Smooth muscle cell (in vitro differentiated cells): ENCODE measurements around the gene NR4A1. TPM values are rescaled to one million over a fixed set of nuclear protein-coding genes. Genes with fewer than 3 reads are reported as not detected.

ENCODE experiments used
- DNase-seq: peaks from one replicate; lab custom pipeline; 2025; ENCODE audit not compliant: unreplicated experiment; lab: John Stamatoyannopoulos, UW
- H2AFZ ChIP-seq: fragments of 200-600 bp; sonication (generic); 2 replicates; pipeline ENCODE4 v1.6.0; 2016; ENCODE audit warnings: antibody characterized with exemption, low read depth, mild to moderate bottlenecking
- H3F3A ChIP-seq: fragments of 200-600 bp; sonication (generic); 2 replicates; pipeline ENCODE4 v1.6.0; 2017; ENCODE audit warnings: antibody characterized with exemption, low read depth
- H3K27ac ChIP-seq: fragments of 200-600 bp; sonication (generic); 2 replicates; pipeline ENCODE4 v1.5.1; 2016; ENCODE audit warnings: low read depth, mild to moderate bottlenecking
- H3K27me3 ChIP-seq: fragments of 200-600 bp; sonication (generic); 2 replicates; pipeline ENCODE4 v1.6.1; 2016; ENCODE audit warnings: low read depth, mild to moderate bottlenecking
- H3K36me3 ChIP-seq: fragments of 200-600 bp; sonication (generic); 2 replicates; pipeline ENCODE4 v1.5.1; 2016; ENCODE audit warnings: low read depth
- H3K4me1 ChIP-seq: fragments of 200-600 bp; sonication (generic); 2 replicates; pipeline ENCODE4 v1.5.1; 2016; ENCODE audit warnings: low read depth
- H3K4me2 ChIP-seq: fragments of 200-600 bp; sonication (generic); 2 replicates; pipeline ENCODE4 v1.6.0; 2016; ENCODE audit warnings: mild to moderate bottlenecking
- H3K4me3 ChIP-seq: fragments of 200-600 bp; sonication (generic); 2 replicates; pipeline ENCODE4 v1.5.1; 2016; ENCODE audit warnings: mild to moderate bottlenecking
- H3K79me2 ChIP-seq: fragments of 200-600 bp; sonication (generic); 2 replicates; pipeline ENCODE4 v1.6.0; 2016; ENCODE audit warnings: low read depth, mild to moderate bottlenecking
- H3K9ac ChIP-seq: fragments of 200-600 bp; sonication (generic); 2 replicates; pipeline ENCODE4 v1.6.0; 2016; ENCODE audit warnings: low read depth
- H3K9me3 ChIP-seq: fragments of 200-600 bp; sonication (generic); replicated peaks from 2 replicates; pipeline ENCODE4 v1.5.1; 2016; ENCODE audit warnings: low read depth
- H4K20me1 ChIP-seq: fragments of 200-600 bp; sonication (generic); 2 replicates; pipeline ENCODE4 v1.6.0; 2016; ENCODE audit warnings: low read depth
- whole genome bisulfite sequencing: methylation state at CpG from one replicate; pipeline ENCODE4 v1.1.7; 2016; ENCODE audit warnings: low lambda C conversion rate; 5-methylcytosine and 5-hydroxymethylcytosine counted together
- polyA plus RNA-seq: library from polyadenylated mRNA; unstranded; fragments of >200 nt; fragmentation: Nextera tagmentation; extraction: Ambion mirVana; gene quantifications from 2 replicates; pipeline ENCODE4 v1.2.1, GENCODE V29; 2016
- total RNA-seq: library from RNA; depleted of rRNA; stranded (reverse); fragments of >200 nt; gene quantifications from 2 replicates; pipeline ENCODE4 v1.2.3, GENCODE V29; 2014
- TF ChIP-seq, protein P1 (sequence below): fragments of 200-600 bp; sonication (generic); IDR thresholded peaks from 2 replicates; pipeline ENCODE4 v1.5.1; 2017; ENCODE audit warnings: borderline replicate concordance, mild to moderate bottlenecking, antibody characterized with exemption; ENCODE audit not compliant: insufficient read depth, poor library complexity, severe bottlenecking

NR4A1 gene
- total and polyA plus RNA-seq, 2 experiments from 2014 or later: 182 to 634 TPM

DNA sequence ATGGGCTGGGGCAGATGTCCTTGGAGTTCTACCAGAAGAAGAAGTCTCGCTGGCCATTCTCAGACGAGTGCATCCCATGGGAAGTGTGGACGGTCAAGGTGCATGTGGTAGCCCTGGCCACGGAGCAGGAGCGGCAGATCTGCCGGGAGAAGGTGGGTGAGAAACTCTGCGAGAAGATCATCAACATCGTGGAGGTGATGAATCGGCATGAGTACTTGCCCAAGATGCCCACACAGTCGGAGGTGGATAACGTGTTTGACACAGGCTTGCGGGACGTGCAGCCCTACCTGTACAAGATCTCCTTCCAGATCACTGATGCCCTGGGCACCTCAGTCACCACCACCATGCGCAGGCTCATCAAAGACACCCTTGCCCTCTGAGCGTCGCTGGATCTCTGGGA is 25.6 kb downstream of the NR4A1 start:
- Histone ChIP-seq H3K36me3 (no peaks in the 10 kb centered on the region), H3K27ac (no peak overlapping the region), H3K27me3 (no peaks in the 10 kb centered on the region), H3K4me3 (no peak overlapping the region), H3K79me2 (peaks cover 43% of the 10 kb centered on the region), H3K9me3 (no peaks in the 10 kb centered on the region), H4K20me1 (peaks cover 88% of the 10 kb centered on the region), H3K9ac (no peak overlapping the region), H3F3A (no peaks in the 10 kb centered on the region), H3K4me2 (no peak overlapping the region), H3K4me1 (no peaks in the 10 kb centered on the region), H2AFZ (no peak overlapping the region)
- 98% methylated on average over 16 of the region's 16 CpGs for WGBS
- TF ChIP-seq, protein P1, sequence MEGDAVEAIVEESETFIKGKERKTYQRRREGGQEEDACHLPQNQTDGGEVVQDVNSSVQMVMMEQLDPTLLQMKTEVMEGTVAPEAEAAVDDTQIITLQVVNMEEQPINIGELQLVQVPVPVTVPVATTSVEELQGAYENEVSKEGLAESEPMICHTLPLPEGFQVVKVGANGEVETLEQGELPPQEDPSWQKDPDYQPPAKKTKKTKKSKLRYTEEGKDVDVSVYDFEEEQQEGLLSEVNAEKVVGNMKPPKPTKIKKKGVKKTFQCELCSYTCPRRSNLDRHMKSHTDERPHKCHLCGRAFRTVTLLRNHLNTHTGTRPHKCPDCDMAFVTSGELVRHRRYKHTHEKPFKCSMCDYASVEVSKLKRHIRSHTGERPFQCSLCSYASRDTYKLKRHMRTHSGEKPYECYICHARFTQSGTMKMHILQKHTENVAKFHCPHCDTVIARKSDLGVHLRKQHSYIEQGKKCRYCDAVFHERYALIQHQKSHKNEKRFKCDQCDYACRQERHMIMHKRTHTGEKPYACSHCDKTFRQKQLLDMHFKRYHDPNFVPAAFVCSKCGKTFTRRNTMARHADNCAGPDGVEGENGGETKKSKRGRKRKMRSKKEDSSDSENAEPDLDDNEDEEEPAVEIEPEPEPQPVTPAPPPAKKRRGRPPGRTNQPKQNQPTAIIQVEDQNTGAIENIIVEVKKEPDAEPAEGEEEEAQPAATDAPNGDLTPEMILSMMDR: no peak
- DNase-seq: no peak

DNA sequence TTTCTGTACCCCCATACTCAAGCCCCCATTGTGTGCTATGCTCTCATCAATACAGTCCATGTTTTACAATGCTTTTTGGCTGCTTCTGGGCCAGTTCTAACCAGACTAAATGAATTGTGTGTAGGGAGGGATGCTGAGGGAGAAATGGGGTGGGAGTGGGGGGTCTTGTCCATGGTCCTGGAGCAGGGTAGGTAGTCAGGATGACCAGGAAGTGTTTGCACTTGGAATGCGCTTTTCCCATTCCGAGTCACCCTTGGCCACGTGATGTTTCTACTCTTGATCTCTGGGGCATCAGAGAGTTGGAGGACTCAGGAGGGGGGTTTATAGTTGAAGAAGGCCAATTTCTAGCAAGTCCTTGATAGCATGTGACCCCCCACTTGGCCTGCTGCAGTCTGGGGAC is 27.0 kb downstream of the NR4A1 start:
- Histone ChIP-seq H3K4me1 (no peaks in the 10 kb centered on the region), H3K9me3 (no peaks in the 10 kb centered on the region), H3K27me3 (no peaks in the 10 kb centered on the region), H3K4me3 (no peak overlapping the region), H3K27ac (no peak overlapping the region), H3F3A (no peaks in the 10 kb centered on the region), H3K9ac (no peak overlapping the region), H3K79me2 (peaks cover 28% of the 10 kb centered on the region), H2AFZ (no peak overlapping the region), H4K20me1 (peaks cover 73% of the 10 kb centered on the region), H3K4me2 (no peak overlapping the region), H3K36me3 (no peaks in the 10 kb centered on the region)
- DNase-seq: no peak
- TF ChIP-seq, protein P1: no peak
- 92% methylated on average over 3 of the region's 3 CpGs for WGBS

DNA sequence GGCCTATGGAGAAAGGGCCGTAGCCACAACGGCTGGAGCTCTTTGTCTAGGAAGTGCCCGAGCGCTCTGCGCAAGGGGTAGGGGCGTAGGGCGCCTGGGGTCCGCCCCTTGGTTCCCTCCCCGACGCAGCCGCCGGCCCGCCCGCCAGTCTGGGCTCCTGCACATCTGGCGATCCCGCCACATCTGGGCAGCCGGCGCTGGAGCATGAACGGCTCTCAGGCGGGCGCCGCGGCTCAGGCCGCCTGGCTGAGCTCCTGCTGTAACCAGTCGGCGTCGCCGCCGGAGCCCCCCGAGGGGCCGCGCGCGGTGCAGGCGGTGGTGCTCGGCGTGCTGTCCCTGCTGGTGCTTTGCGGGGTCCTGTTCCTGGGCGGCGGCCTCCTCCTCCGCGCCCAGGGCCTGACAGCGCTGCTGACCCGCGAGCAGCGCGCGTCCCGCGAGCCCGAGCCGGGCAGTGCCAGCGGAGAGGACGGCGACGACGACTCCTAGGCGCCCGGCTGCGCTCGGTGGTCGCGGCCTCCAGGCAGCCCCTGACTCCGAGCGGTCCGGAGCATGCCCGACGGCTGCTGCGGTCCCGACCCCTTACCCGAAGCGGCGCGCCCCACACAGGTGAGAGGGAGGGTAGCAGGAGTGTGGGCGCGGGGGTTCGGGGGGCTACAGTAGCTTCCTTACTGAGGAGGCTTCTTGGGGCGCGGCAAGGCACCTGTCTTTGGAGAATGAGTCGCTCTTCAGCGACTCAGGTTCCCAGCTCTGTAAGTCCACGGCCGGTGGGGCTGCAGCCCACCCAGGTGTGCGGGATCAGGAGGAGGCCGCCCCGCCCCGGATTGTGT is 28.5 kb downstream of the NR4A1 start, which contains the start of gene SMIM41:
TSS of gene SMIM41 (plus strand) at position 129 of the 827 bp plus-strand sequence. CDS start at position 205, 76 bp downstream.
- no peaks in the 10 kb centered on the region for H3K27me3 ChIP-seq
- H2AFZ ChIP-seq: no peak within 1 kb of the TSS
- H3K79me2 ChIP-seq: peaks cover 17% of the 10 kb centered on the region
- no peaks in the 10 kb centered on the region for H3F3A ChIP-seq
- no peaks in the 10 kb centered on the region for H3K9me3 ChIP-seq
- H3K4me2 ChIP-seq: no peak within 1 kb of the TSS
- WGBS: 93% methylated on average over 52 of the region's 87 CpGs
- peaks cover 58% of the 10 kb centered on the region for H4K20me1 ChIP-seq
- H3K9ac ChIP-seq: no peak within 1 kb of the TSS
- no peaks in the 10 kb centered on the region for H3K36me3 ChIP-seq
- DNase-seq: no peak
- TF ChIP-seq, protein P1: no peak
- no peaks in the 10 kb centered on the region for H3K4me1 ChIP-seq
- no peak within 1 kb of the TSS for H3K4me3 ChIP-seq
- no peak within 1 kb of the TSS for H3K27ac ChIP-seq
